HG03439 (cell line): ENCODE measurements around the gene ASIC3.
"Not testable (repeated sequence)": the region's sequence is repeated elsewhere in the genome, so short reads cannot be mapped to it uniquely, and the experiment has no call there.

Experiments used
- ATAC-seq: cut with Tn5 transposase; IDR thresholded peaks from one replicate; pipeline ENCODE4 v1.9.1; 2021; ENCODE audit warnings: mild to moderate bottlenecking, moderate library complexity; ENCODE audit not compliant: unreplicated experiment

ASIC3 gene

GRCh38 chr7:151032936-151033863 lies 15.1 kb upstream of the ASIC3 start:
- ATAC-seq, result no peak

- no peak for ATAC-seq
These were observed 14.5 kb upstream of the ASIC3 start for GRCh38 chr7:151033864-151034249.

DNA sequence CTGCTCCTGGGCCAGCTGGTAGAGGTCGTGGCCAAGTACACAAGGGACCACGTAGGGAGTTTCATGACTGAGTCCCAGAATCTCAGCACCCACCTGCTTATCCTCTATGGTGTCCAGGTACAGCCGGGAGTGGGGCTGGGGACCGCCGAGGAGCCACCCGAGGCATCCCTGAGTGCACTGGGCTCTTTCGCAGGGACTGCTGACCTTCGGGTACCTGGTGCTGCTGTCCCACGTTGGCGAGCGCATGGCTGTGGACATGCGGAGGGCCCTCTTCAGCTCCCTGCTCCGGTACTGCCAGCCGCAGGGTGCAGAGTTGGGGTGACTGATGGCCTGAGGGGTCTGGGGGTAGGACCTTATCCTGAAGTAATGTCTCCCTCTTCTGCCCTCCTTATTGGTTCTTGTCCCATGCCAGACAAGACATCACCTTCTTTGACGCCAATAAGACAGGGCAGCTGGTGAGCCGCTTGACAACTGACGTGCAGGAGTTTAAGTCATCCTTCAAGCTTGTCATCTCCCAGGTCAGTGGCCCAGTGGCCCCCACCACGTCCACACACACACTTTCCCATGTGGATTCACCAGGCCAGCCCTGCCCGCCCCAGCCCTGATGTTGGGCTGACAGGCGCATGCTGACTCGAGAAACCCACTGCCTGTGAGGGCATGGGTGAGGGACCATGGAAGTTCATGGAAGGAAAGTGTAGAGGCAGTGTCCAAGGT lies 13.9 kb upstream of the ASIC3 start:
- no peak for ATAC-seq

DNA sequence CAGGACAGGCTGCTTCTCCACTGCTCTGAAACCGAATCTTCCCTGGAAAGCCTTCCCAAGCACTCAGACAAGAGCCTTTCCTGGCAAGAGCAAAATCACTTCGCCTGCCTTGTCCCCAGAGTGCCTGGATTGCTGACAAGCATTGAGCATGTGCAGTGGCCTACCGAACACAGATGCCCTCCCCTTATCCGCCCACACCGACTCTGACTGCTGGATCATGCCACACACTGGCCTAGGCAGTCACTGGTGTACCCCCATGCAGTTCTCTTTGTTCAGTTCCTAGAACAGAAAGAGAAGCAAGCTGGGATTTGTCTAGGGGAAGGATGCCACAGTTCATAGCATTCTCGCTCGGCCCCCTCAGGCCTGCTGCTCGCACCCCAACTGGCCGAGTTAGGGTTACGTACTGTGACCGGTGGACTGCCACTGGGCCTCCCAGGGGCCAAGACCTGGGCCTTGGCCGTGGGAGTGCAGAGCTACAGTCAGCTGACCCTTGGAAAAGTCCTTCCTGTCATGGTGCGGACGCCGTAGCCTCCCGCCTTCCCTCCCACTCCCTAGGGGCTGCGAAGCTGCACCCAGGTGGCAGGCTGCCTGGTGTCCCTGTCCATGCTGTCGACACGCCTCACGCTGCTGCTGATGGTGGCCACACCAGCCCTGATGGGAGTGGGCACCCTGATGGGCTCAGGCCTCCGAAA lies 13.2 kb upstream of the ASIC3 start:
- ATAC-seq, result no peak

DNA sequence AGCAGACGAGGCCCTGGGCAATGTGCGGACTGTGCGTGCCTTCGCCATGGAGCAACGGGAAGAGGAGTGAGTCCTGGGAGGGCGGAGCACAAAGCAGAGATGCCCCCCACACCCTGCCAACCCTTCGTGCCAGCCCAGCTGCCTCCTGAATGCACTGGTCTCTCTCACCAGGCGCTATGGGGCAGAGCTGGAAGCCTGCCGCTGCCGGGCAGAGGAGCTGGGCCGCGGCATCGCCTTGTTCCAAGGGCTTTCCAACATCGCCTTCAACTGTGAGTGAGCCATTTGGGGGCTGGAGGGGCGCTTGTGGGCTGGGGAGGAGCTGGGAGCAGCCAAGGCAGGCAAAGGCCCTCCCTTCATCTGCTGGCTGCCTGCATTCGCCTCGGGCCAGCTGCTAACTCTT lies 12.4 kb upstream of the ASIC3 start:
- ATAC-seq, result no peak

- no peak for ATAC-seq
These were observed 9.1 kb upstream of the ASIC3 start for GRCh38 chr7:151038951-151039849.

DNA sequence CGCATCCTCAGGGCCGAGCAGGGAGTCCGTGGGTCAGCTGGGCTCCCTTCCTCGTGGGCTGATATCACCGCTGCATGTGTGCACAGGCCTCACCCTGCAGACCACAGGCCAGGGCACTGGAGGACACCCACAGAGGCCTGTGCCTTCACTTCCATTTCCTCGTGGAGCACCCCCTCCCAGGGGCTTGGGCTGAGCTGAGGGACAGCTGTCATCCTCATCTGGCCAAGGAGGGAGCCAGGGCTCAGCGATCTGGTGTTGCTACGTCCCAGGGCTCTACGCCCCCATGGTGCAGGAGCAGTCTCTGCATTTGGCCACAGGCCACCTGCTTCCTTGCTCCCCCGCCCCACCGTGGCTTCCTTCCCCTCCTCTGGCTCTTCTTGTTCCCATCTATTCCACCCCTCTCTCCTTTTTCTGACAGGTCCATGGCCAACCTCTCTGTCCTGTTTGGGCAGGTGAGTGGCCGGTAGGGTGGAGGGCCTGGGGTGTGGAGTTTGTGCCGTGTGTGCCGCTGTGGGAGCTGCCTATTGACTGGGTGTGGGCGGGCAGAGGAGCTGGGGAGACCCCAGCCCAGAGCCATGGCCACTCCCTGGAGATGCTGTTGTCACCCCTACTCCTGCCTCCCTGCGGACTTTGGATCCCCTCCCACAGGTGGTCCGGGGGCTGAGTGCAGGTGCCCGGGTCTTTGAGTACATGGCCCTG lies 8.3 kb upstream of the ASIC3 start:
- no peak for ATAC-seq

- ATAC-seq, result no peak
These were observed 7.5 kb upstream of the ASIC3 start for GRCh38 chr7:151040616-151041375.

GRCh38 chr7:151043449-151043848 lies 4.9 kb upstream of the ASIC3 start:
- not testable (repeated sequence) for ATAC-seq

- no peak for ATAC-seq
These were observed 4.4 kb upstream of the ASIC3 start for GRCh38 chr7:151043959-151044358.

- ATAC-seq, result no peak
These were observed 3.1 kb upstream of the ASIC3 start for GRCh38 chr7:151045262-151045661.

DNA sequence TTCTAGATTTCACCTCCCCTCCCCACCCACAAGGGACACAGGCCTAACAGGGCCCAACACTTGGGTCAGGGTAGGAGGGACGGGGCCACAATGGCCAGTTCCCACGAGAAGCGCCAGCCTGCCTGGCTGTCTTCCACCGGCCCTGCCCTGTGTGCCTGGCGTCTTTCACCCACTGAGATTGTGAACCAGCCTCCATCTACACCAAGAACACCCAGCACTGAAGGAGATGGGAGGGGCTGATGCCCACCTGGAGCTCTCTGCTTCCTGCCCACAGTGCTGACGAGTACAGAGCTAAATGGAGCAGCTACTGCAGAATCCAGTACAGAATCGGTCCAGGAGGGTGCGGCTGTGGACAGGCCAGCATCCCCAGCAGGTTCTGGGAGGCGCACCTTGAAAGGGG lies 2.4 kb upstream of the ASIC3 start:
- no peak for ATAC-seq

DNA sequence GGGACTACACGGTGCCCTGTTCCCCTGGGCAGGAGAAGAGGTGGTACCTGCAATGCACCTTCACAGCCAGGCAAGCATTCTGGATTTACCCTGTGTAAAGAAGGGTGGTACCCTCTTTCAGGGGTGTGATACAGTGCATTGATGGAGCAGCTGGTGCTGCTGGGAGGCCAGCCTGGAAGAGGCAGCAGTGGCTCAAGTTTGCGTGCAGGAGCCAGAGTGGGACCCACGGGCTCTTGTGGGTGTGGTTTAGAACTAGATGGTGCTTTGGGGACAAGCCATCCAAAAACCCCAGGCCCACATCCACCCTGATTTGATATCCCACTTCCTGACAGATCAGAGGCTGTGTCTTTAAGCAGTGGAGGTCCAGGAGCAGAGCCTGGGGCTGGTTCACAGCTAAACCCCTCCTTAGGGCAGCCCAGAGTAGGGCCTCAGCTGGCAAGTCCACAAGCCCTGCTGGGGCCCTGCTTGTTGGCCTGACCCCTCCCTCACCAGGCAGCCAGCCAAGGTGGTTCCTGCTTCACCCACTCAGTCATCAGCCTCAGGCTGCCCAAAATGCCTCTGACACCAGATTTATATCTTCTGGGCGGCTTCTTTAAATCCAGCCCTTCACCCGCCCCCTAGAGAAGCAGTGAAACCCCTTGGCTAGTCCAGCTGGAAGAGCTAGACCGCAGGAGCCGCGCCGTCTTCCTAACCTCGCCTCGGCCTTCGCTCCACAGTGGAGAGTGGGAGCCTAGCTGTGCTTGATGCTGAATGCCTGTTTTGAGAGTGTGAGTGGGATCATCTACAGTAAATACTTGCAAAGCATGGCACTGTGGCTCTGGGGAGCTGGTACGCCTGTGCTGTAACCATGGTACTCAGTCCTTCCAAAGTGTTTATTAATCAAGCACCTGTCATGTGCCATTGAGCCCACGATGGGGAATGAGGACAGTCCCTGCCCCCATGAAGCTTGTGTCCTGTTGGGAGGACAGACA lies 1.4 kb upstream of the ASIC3 start:
- ATAC-seq, result no peak

GRCh38 chr7:151048911-151049463 lies 656 bp downstream of the ASIC3 start:
- no peak for ATAC-seq

DNA sequence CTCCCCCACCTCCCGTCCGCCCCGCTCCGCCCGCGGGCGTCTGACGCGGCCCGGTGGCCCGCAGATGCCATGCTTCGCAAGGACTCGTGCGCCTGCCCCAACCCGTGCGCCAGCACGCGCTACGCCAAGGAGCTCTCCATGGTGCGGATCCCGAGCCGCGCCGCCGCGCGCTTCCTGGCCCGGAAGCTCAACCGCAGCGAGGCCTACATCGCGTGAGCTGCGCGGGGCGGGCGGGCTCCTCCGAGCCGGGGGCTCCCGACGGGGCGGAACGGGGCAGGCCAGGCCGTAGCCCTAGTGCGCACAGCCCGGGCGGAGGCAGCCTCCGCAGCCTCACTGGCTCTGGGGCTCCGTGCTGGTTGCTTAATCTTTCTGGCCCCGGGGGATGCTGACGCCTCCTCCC lies 2.8 kb downstream of the ASIC3 start:
- no peak for ATAC-seq

GRCh38 chr7:151053096-151053495 lies 4.8 kb downstream of the ASIC3 start:
- ATAC-seq, result no peak

GRCh38 chr7:151053751-151054150 lies 5.4 kb downstream of the ASIC3 start:
- no peak for ATAC-seq

DNA sequence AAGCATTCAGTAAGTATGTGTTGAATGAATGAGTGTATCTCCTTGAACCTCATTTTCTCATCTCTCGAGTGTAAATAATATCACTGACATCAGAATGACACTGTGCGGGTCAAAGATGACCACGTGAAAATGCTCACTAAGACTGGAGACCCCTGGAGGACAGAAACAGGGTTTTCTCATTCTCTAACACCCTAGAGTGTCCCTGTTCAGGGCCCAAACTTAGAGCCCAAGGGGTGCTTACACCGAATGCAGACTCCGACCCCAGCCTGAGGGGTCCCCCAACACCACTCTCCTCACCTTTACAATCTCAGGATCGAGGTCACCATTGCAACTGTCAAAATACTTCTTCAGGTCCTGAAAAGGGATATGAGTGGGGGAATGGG lies 7.9 kb downstream of the ASIC3 start:
- no peak for ATAC-seq
